Activated CD4-positive, alpha-beta T cell treated with anti-CD3 and anti-CD28 coated beads, Interleukin-2, Interleukin-6, amounts not matched to agents 100 ng/mL and 50 ng/mL, durations not matched to agents 16 hours and 8 hours (primary cell): ENCODE results near the gene OR4D2.

Source experiments
- DNase-seq: peaks from one replicate; pipeline ENCODE4 v3.0.0-alpha.2; 2020

Gene OR4D2

GRCh38 chr17:58176200-58176599 lies 9.4 kb downstream of the OR4D2 start:
- DNase-seq: no peak

GRCh38 chr17:58181796-58182195 lies 15.0 kb downstream of the OR4D2 start:
- no peak for DNase-seq

GRCh38 chr17:58183514-58183913 lies 16.7 kb downstream of the OR4D2 start:
- no peak for DNase-seq

GRCh38 chr17:58184308-58184985 lies 17.7 kb downstream of the OR4D2 start:
- DNase-seq: no peak

GRCh38 chr17:58184986-58185761 lies 18.4 kb downstream of the OR4D2 start:
- DNase-seq: no peak

GRCh38 chr17:58186591-58186990 lies 19.8 kb downstream of the OR4D2 start:
- DNase-seq: no peak

GRCh38 chr17:58187063-58187462 lies 20.3 kb downstream of the OR4D2 start:
- DNase-seq: no peak

- no peak for DNase-seq
These were observed 20.9 kb downstream of the OR4D2 start for GRCh38 chr17:58187675-58188074.

- DNase-seq: no peak
These were observed 22.8 kb downstream of the OR4D2 start for GRCh38 chr17:58189436-58190146.

- no peak for DNase-seq
These were observed 24.6 kb downstream of the OR4D2 start for GRCh38 chr17:58191241-58191896.

GRCh38 chr17:58192612-58193011 lies 25.8 kb downstream of the OR4D2 start, which contains the start of gene EPX:
Gene EPX (plus strand): TSS chr17:58192726. CDS start chr17:58192847, 121 bp downstream.
- DNase-seq: no peak

- no peak for DNase-seq
These were observed 27.0 kb downstream of the OR4D2 start for GRCh38 chr17:58193641-58194255.

- no peak for DNase-seq
These were observed 28.8 kb downstream of the OR4D2 start for GRCh38 chr17:58195518-58196123.

- no peak for DNase-seq
These were observed 29.8 kb downstream of the OR4D2 start for GRCh38 chr17:58196610-58197009.

GRCh38 chr17:58200024-58200633 lies 33.3 kb downstream of the OR4D2 start:
- peak; percentile 70 for DNase-seq

GRCh38 chr17:58202859-58203258 lies 36.1 kb downstream of the OR4D2 start:
- DNase-seq: no peak

- DNase-seq: no peak
These were observed 38.0 kb downstream of the OR4D2 start for GRCh38 chr17:58204796-58205195.

GRCh38 chr17:58205936-58206335 lies 39.2 kb downstream of the OR4D2 start:
- DNase-seq: no peak

GRCh38 chr17:58207451-58207850 lies 40.7 kb downstream of the OR4D2 start:
- DNase-seq: no peak

GRCh38 chr17:58208344-58208743 lies 41.6 kb downstream of the OR4D2 start:
- DNase-seq: no peak

GRCh38 chr17:58210922-58211321 lies 44.1 kb downstream of the OR4D2 start:
- no peak for DNase-seq

GRCh38 chr17:58215685-58216084 lies 48.9 kb downstream of the OR4D2 start:
- DNase-seq: no peak
